Suppressor macrophage treated with lipopolysaccharide for 1 hour (primary cell): ENCODE data around the gene CACNA1C.
A peak's percentile ranks its signal among the peaks of the same experiment; 100 is the strongest.
"Not testable (repeated sequence)": the region's sequence is repeated elsewhere in the genome, so short reads cannot be mapped to it uniquely, and the experiment has no call there.

Source experiments
- DNase-seq, 3 donors: peaks; one replicate each; pipeline ENCODE4 v3.0.0-alpha.2; 2020 to 2022

The CACNA1C gene

GRCh38 chr12:2239381-2239871 lies 186.6 kb downstream of the CACNA1C start:
- no peak for DNase-seq

GRCh38 chr12:2240390-2240789 lies 187.6 kb downstream of the CACNA1C start:
- DNase-seq = no peak

GRCh38 chr12:2240984-2241383 lies 188.2 kb downstream of the CACNA1C start:
- no peak for DNase-seq

- no peak for DNase-seq
Observed at GRCh38 chr12:2242216-2242615, 189.4 kb downstream of the CACNA1C start.

- no peak for DNase-seq
Observed at GRCh38 chr12:2242816-2243215, 190.0 kb downstream of the CACNA1C start.

GRCh38 chr12:2243275-2243674 lies 190.5 kb downstream of the CACNA1C start:
- no peak for DNase-seq

- DNase-seq = no peak
Observed at GRCh38 chr12:2244013-2244861, 191.4 kb downstream of the CACNA1C start.

GRCh38 chr12:2246358-2246757 lies 193.6 kb downstream of the CACNA1C start:
- DNase-seq = no peak

GRCh38 chr12:2247120-2247519 lies 194.3 kb downstream of the CACNA1C start:
- DNase-seq = no peak

GRCh38 chr12:2247596-2247995 lies 194.8 kb downstream of the CACNA1C start:
- no peak for DNase-seq

- no peak for DNase-seq
Observed at GRCh38 chr12:2248087-2248900, 195.5 kb downstream of the CACNA1C start.

GRCh38 chr12:2248901-2249381 lies 196.2 kb downstream of the CACNA1C start:
- no peak for DNase-seq

GRCh38 chr12:2250797-2251196 lies 198.0 kb downstream of the CACNA1C start:
- DNase-seq = no peak

- no peak for DNase-seq
Observed at GRCh38 chr12:2251526-2252209, 198.9 kb downstream of the CACNA1C start.

GRCh38 chr12:2255311-2255710 lies 202.5 kb downstream of the CACNA1C start:
- DNase-seq = no peak

GRCh38 chr12:2255731-2256130 lies 202.9 kb downstream of the CACNA1C start:
- not testable (repeated sequence) for DNase-seq

- no peak for DNase-seq
Observed at GRCh38 chr12:2256453-2256852, 203.7 kb downstream of the CACNA1C start.

GRCh38 chr12:2256915-2257314 lies 204.1 kb downstream of the CACNA1C start:
- DNase-seq = no peak

GRCh38 chr12:2258025-2258424 lies 205.2 kb downstream of the CACNA1C start:
- peak; percentile 50 to 82 (median 78) for DNase-seq

GRCh38 chr12:2259369-2259768 lies 206.6 kb downstream of the CACNA1C start:
- DNase-seq = peak; percentile 67 to 72 (median 70)

- DNase-seq = no peak
Observed at GRCh38 chr12:2260441-2260840, 207.7 kb downstream of the CACNA1C start.

- no peak for DNase-seq
Observed at GRCh38 chr12:2261708-2262107, 208.9 kb downstream of the CACNA1C start.

GRCh38 chr12:2262449-2262848 lies 209.7 kb downstream of the CACNA1C start:
- no peak for DNase-seq
